ENCODE data around the gene MTF1.

Gene MTF1

DNA sequence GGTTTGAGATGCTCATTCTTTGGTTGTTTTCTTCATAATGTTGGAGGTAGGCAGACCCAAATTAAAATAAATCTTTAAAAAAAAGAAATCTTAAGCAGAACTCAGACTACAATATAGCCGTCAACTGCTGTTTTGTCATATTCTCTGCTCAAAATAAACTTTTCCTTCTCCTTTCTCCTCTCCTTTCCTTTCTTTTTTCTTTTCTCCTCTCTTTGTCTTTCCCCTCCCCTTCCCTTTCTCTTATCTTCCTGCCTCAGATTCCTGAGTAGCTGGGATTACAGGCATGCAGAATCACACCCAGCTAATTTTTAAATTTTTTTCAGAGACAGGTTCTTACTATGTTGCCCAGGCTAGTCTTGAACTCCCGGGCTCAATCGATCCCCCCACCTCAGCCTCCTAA, 24.8 kb upstream of the MTF1 start:
- Histone ChIP-seq H3K36me3 (replicated peaks; ENCODE audit: low read depth, low read length) (peaks cover 11% of the 10 kb centered on the region), H3K79me2 (ENCODE audit: low read length) (no peaks in the 10 kb centered on the region), H3K9me3 (ENCODE audit: insufficient read depth, low read length) (no peaks in the 10 kb centered on the region), H3K4me3 (ENCODE audit: low read length) (no peak overlapping the region), H3K4me2 (ENCODE audit: low read length) (no peak overlapping the region), H3K27me3 (ENCODE audit: low read depth, low read length) (no peaks in the 10 kb centered on the region), H2AFZ (ENCODE audit: low read depth, low read length) (no peak overlapping the region), H3K9ac (ENCODE audit: low read length) (no peak overlapping the region), H3K4me1 (ENCODE audit: low read length) (no peaks in the 10 kb centered on the region), H3K27ac (ENCODE audit: low read length) (no peak overlapping the region), H4K20me1 (ENCODE audit: insufficient read depth, low read length) (no peaks in the 10 kb centered on the region)
- TF ChIP-seq, protein P1, sequence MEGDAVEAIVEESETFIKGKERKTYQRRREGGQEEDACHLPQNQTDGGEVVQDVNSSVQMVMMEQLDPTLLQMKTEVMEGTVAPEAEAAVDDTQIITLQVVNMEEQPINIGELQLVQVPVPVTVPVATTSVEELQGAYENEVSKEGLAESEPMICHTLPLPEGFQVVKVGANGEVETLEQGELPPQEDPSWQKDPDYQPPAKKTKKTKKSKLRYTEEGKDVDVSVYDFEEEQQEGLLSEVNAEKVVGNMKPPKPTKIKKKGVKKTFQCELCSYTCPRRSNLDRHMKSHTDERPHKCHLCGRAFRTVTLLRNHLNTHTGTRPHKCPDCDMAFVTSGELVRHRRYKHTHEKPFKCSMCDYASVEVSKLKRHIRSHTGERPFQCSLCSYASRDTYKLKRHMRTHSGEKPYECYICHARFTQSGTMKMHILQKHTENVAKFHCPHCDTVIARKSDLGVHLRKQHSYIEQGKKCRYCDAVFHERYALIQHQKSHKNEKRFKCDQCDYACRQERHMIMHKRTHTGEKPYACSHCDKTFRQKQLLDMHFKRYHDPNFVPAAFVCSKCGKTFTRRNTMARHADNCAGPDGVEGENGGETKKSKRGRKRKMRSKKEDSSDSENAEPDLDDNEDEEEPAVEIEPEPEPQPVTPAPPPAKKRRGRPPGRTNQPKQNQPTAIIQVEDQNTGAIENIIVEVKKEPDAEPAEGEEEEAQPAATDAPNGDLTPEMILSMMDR (IDR thresholded peaks at IDR 0.05; ENCODE audit: low read depth, low read length) = no peak
- no peak for TF ChIP-seq EZH2phosphoT487 (IDR thresholded peaks at IDR 0.05; ENCODE audit: low read depth)

DNA sequence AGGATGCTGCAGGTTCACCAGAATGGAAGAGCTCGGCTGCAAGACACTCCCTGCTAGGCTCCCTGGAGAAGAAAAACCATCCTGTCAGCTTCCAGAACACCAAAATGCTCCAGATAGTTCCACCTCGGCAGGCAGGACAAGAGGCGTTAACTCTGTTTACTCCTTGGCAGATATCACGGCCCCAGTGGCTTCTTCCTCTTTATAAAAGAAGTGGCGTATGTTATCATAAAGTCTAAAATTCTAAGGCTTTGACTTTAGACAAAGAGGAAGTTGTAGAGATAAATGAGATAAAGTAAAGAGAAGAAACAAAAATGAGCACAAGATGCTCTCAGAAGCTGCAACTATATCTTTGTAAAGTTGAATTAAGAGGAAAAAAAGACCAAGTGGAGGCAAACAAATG, 24.3 kb upstream of the MTF1 start:
- H3K27ac ChIP-seq (ENCODE audit: low read length) = no peak overlapping the region
- H3K4me3 ChIP-seq (ENCODE audit: low read length) = no peak overlapping the region
- TF ChIP-seq EZH2phosphoT487 (IDR thresholded peaks at IDR 0.05; ENCODE audit: low read depth) = no peak
- TF ChIP-seq, protein P1 (IDR thresholded peaks at IDR 0.05; ENCODE audit: low read depth, low read length) = no peak
- H3K27me3 ChIP-seq (ENCODE audit: low read depth, low read length) = no peaks in the 10 kb centered on the region
- H3K36me3 ChIP-seq (replicated peaks; ENCODE audit: low read depth, low read length) = peaks cover 11% of the 10 kb centered on the region
- H4K20me1 ChIP-seq (ENCODE audit: insufficient read depth, low read length) = no peaks in the 10 kb centered on the region
- H3K9ac ChIP-seq (ENCODE audit: low read length) = no peak overlapping the region
- no peaks in the 10 kb centered on the region for H3K9me3 ChIP-seq (ENCODE audit: insufficient read depth, low read length)
- H3K4me2 ChIP-seq (ENCODE audit: low read length) = no peak overlapping the region
- H3K79me2 ChIP-seq (ENCODE audit: low read length) = no peaks in the 10 kb centered on the region
- no peak overlapping the region for H2AFZ ChIP-seq (ENCODE audit: low read depth, low read length)
- H3K4me1 ChIP-seq (ENCODE audit: low read length) = no peaks in the 10 kb centered on the region

DNA sequence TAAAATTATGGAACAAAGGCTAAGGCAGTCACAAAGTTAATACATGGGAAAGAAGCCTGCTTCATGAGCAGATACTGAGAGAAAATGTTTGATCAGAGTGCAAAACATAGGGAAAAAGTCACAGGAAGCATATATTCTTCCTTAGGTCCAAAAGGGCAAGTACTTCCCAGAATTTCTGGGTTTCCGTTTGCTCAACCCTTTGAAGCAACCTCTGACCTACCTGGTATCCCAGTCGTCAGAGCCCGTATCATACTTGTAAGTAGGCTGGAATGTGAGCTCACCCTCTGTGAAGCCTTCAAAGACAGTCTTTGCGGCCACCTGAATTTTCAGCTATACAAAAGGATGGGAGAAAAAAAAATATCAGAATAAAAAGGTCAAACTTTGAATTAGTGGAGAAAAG, 20.5 kb upstream of the MTF1 start:
- Histone ChIP-seq H3K4me3 (ENCODE audit: low read length) (no peak overlapping the region), H2AFZ (ENCODE audit: low read depth, low read length) (no peak overlapping the region), H3K27ac (ENCODE audit: low read length) (no peak overlapping the region), H3K79me2 (ENCODE audit: low read length) (no peaks in the 10 kb centered on the region), H4K20me1 (ENCODE audit: insufficient read depth, low read length) (no peaks in the 10 kb centered on the region), H3K27me3 (ENCODE audit: low read depth, low read length) (no peaks in the 10 kb centered on the region), H3K4me2 (ENCODE audit: low read length) (no peak overlapping the region), H3K9ac (ENCODE audit: low read length) (no peak overlapping the region), H3K36me3 (replicated peaks; ENCODE audit: low read depth, low read length) (peaks cover 5% of the 10 kb centered on the region), H3K4me1 (ENCODE audit: low read length) (peaks cover 4% of the 10 kb centered on the region; the same call in 1 of the 2 replicates), H3K9me3 (ENCODE audit: insufficient read depth, low read length) (no peaks in the 10 kb centered on the region)
- TF ChIP-seq EZH2phosphoT487 (IDR thresholded peaks at IDR 0.05; ENCODE audit: low read depth) = no peak
- TF ChIP-seq, protein P1 (IDR thresholded peaks at IDR 0.05; ENCODE audit: low read depth, low read length) = no peak

DNA sequence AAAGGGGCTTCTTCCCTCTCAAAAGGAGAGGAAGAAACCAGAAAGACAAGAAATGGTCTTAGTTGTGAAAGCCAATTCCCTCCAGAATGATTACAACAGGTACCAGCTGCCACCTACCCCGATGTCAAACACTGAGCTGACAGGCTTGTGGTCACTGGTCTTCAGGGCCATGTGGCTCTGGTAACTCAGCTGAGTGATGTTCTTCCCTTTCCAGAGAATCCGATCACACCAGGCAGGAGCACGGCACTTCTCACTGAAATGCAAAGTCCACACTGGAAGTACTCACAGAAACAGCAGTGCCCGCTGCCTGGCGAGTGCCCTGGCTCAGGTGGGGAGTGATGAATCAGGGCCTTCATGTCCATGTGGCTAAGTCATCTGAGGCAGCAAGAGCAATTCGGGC, 18.7 kb upstream of the MTF1 start:
- H3K36me3 ChIP-seq (replicated peaks; ENCODE audit: low read depth, low read length) = peaks cover 4% of the 10 kb centered on the region
- no peaks in the 10 kb centered on the region for H3K79me2 ChIP-seq (ENCODE audit: low read length)
- H3K9ac ChIP-seq (ENCODE audit: low read length) = no peak overlapping the region

More for the DNA sequence above, 18.7 kb upstream of the MTF1 start:
- TF ChIP-seq, protein P1 (IDR thresholded peaks at IDR 0.05; ENCODE audit: low read depth, low read length) = no peak
- no peak for TF ChIP-seq EZH2phosphoT487 (IDR thresholded peaks at IDR 0.05; ENCODE audit: low read depth)
- Histone ChIP-seq H3K27ac (ENCODE audit: low read length) (no peak overlapping the region), H3K9me3 (ENCODE audit: insufficient read depth, low read length) (no peaks in the 10 kb centered on the region), H3K4me1 (ENCODE audit: low read length) (peaks cover 4% of the 10 kb centered on the region; the same call in 1 of the 2 replicates), H3K27me3 (ENCODE audit: low read depth, low read length) (no peaks in the 10 kb centered on the region), H2AFZ (ENCODE audit: low read depth, low read length) (no peak overlapping the region), H3K4me3 (ENCODE audit: low read length) (no peak overlapping the region), H4K20me1 (ENCODE audit: insufficient read depth, low read length) (no peaks in the 10 kb centered on the region), H3K4me2 (ENCODE audit: low read length) (no peak overlapping the region)
